Activated naive CD8-positive, alpha-beta T cell treated with anti-CD3 and anti-CD28 coated beads, Interleukin-2, amount 10 ng/mL, durations not matched to agents 7 days and 5 days (primary cell): Measurements from ENCODE around the gene SLC9A9. TPM values are rescaled to one million over a fixed set of nuclear protein-coding genes. Genes with fewer than 3 reads are reported as not detected.
A peak's percentile ranks its signal among the peaks of the same experiment; 100 is the strongest.

Experiments used
- ATAC-seq: fragments of 150-1000 bp; cut with Tn5 transposase; one replicate; pipeline ENCODE4 v1.10.0; 2021; ENCODE audit warnings: low read depth, moderate library complexity
- POLR2A ChIA-PET: fragments of 350-600 bp; sonication (Branson Sonifier 250); formaldehyde crosslinking; loops from one replicate; lab custom pipeline; 2021; ENCODE audit warnings: antibody characterized with exemption; lab: Charles Lee
- DNase-seq: peaks from one replicate; pipeline ENCODE4 v3.0.0; 2021
- H3K27ac Mint-ChIP-seq: one replicate; pipeline ENCODE4 v1.8.0; 2022; ENCODE audit warnings: mild to moderate bottlenecking, mixed read lengths
- H3K27me3 Mint-ChIP-seq: one replicate; pipeline ENCODE4 v1.8.0; 2022; ENCODE audit warnings: mild to moderate bottlenecking, moderate library complexity, mixed read lengths
- H3K36me3 Mint-ChIP-seq: one replicate; pipeline ENCODE4 v1.8.0; 2021; ENCODE audit warnings: mild to moderate bottlenecking, mixed read lengths
- H3K4me1 Mint-ChIP-seq: one replicate; pipeline ENCODE4 v1.8.0; 2021; ENCODE audit warnings: mixed read lengths
- H3K4me3 Mint-ChIP-seq: one replicate; pipeline ENCODE4 v1.8.0; 2022; ENCODE audit warnings: mild to moderate bottlenecking, moderate library complexity, mixed read lengths
- H3K9me3 Mint-ChIP-seq: one replicate; pipeline ENCODE4 v1.8.0; 2021; ENCODE audit warnings: mixed read lengths
- total RNA-seq, 2 experiments: library from RNA; stranded (reverse); gene quantifications; one replicate each; pipeline ENCODE4 v1.2.3, GENCODE V29; 2021

SLC9A9 gene
- total RNA-seq, 2 experiments from 2014 or later = 9.9 to 13.2 TPM

DNA sequence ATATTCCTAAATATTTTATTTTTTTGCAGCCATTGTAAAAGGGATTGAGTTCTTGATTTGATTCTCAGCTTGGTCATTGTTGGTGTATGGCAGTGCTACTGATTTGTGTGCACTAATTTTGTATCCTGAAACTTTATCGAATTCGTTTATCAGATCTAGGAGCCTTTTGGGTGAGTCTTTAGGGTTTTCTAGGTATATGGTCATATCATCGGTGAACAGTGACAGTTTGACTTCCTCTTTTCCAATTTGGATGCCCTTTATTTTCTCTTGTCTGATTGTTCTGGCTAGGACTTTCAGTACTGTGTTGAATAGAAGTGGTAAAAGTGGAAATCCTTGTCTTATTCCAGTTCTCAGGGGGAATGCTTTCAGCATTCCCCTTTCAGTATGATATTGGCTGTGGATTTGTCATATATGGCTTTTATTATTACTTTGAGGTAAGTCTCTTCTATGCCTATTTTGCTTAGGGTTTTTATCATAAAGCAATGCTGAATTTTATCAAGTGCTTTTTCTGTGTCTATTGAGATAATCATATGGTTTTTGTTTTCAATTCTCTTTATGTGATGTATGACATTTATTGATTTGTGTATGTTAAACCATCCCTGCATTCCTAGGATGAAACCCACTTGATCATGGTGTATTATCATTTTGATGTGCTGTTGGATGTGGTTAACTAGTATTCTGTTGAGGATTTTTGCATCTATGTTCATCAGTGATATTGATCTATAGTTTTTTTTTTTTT is 11.4 kb upstream of the SLC9A9 start:
- H3K4me3 Mint-ChIP-seq = no peak overlapping the region
- POLR2A ChIA-PET = no interaction called here

DNA sequence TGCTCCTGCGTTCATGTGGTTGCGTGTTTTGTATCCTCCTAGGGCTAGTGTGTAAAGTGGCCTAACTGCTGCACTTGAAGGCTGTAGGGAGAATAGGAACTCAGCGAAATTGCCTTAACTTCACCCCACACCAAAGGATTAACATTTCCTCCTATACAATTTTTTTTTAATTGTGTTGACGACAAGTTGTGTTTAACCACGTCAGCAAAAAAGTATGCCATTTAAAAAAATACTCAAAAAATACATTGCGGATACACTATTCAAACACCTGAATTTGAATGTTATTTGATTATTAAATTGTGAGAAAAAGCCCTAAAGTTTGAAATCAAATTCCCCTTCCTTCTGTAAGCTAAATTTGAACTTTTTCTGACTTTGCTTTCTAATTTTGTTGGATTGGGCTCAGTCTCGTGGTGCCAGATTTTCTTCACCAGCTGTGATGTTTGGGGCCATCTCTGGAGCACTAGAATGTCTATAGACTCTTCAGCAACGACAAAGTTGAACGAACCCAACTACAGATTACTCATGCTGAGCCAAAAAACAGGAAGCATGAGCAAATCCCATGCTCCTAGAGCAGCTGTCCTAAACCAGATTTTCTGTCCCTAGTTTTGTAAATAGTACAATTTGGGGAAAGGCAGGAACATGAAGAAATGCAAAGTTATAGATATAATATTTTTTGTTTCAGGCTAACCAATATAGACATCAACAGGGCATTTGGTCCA is 8.1 kb upstream of the SLC9A9 start:
- Mint-ChIP-seq H3K9me3 (peaks cover 6% of the 10 kb centered on the region), H3K36me3 (no peaks in the 10 kb centered on the region), H3K4me3 (no peak overlapping the region), H3K27ac (no peak overlapping the region), H3K27me3 (peaks cover 11% of the 10 kb centered on the region), H3K4me1 (peaks cover 8% of the 10 kb centered on the region)
- POLR2A ChIA-PET = no interaction called here
- ATAC-seq = no peak
- no peak for DNase-seq

More for the DNA sequence above, 11.4 kb upstream of the SLC9A9 start:
- Mint-ChIP-seq H3K4me1 (peaks cover 8% of the 10 kb centered on the region), H3K9me3 (peaks cover 6% of the 10 kb centered on the region), H3K36me3 (no peaks in the 10 kb centered on the region), H3K27me3 (peaks cover 11% of the 10 kb centered on the region), H3K27ac (no peak overlapping the region)
- ATAC-seq (no peak), DNase-seq (no peak)

DNA sequence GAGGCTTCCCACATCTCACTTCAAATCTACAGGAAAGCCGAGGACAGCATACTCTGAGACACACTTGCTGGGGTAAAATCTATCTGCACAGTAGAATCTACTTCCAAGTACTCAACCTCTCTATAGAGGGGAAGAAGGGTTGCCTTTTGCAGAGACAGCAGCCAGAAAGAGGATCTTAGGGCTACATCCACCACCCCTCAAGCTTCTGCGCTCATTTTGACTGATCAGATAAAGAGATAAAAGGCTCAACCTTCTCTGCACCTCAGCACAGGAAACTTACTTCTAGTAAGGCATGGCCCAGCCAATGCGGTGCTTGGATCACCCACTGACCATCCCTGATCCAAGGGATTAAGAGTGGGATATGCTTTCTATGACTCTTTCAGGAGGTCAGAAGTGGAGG is 6.9 kb upstream of the SLC9A9 start:
- Mint-ChIP-seq H3K36me3 (no peaks in the 10 kb centered on the region), H3K4me1 (peaks cover 8% of the 10 kb centered on the region), H3K4me3 (no peak overlapping the region), H3K27me3 (peaks cover 11% of the 10 kb centered on the region), H3K9me3 (no peaks in the 10 kb centered on the region), H3K27ac (no peak overlapping the region)
- no peak for DNase-seq
- POLR2A ChIA-PET = no interaction called here
- peak; percentile 88 for ATAC-seq

DNA sequence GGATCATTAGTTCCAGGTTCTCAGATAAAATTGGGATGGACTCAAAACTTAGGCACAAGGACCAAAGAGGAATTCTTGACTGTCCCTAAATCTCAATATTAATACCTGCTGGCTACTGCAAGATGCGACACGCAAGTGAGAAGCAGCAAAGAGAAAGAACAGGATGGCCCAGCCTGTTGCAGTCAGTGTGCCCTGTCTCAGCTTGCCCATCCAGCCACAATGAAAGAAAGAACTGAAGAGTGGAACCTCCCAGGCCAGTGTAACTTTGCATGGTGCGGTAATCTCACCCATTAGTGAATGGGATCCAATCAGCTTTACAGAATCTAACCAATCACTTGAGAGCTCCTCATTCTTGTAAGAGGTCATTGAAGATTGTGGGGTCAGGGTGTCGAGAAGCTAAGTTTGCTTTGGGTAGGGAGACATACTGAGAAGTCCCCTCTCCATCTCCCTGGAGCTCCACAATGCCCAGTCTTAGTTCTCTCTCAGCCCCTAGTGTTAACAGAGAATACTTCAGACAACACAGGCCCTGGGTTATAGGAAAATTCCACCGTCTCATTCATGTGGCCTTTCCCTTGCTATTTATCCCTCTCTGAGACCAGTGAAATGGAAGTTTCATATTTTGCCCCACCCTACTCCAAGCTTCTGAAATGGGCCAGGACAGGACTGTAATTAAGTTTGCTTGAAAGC is 3.2 kb upstream of the SLC9A9 start:
- H3K9me3 Mint-ChIP-seq = no peaks in the 10 kb centered on the region
- no peak for DNase-seq
- H3K4me1 Mint-ChIP-seq = peaks cover 28% of the 10 kb centered on the region
- POLR2A ChIA-PET = no interaction called here
- no peak overlapping the region for H3K27ac Mint-ChIP-seq
- H3K36me3 Mint-ChIP-seq = no peaks in the 10 kb centered on the region
- H3K27me3 Mint-ChIP-seq = no peaks in the 10 kb centered on the region
- H3K4me3 Mint-ChIP-seq = no peak overlapping the region
- ATAC-seq = no peak

DNA sequence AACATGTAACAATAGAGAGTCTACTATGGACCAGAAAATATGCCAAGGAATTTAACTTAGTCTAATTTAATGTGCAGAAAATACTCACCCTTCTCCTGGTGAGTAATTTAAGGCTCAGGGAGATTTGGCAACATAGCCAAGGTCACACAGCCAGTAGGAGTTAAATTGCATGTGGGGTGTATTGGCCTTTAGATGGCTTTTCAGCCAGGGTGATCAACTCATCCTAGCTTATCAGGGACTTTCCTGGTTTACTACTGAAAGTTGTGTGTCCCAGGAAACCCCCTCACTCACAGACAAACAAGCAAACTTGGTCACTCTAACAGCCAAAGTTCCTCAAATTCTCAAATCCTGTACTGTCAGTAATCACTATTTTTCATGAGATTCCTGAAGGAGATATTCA is 2.6 kb upstream of the SLC9A9 start:
- Mint-ChIP-seq H3K4me1 (peaks cover 28% of the 10 kb centered on the region), H3K27me3 (no peaks in the 10 kb centered on the region), H3K36me3 (no peaks in the 10 kb centered on the region), H3K4me3 (no peak overlapping the region), H3K9me3 (no peaks in the 10 kb centered on the region), H3K27ac (no peak overlapping the region)
- DNase-seq (no peak), ATAC-seq (no peak)
- POLR2A ChIA-PET = interaction anchor here (1.7 kb wide), 1 partner anchor 121 kb away, joined by 9 read pairs; the partner anchor contains the start of gene DIPK2A

DNA sequence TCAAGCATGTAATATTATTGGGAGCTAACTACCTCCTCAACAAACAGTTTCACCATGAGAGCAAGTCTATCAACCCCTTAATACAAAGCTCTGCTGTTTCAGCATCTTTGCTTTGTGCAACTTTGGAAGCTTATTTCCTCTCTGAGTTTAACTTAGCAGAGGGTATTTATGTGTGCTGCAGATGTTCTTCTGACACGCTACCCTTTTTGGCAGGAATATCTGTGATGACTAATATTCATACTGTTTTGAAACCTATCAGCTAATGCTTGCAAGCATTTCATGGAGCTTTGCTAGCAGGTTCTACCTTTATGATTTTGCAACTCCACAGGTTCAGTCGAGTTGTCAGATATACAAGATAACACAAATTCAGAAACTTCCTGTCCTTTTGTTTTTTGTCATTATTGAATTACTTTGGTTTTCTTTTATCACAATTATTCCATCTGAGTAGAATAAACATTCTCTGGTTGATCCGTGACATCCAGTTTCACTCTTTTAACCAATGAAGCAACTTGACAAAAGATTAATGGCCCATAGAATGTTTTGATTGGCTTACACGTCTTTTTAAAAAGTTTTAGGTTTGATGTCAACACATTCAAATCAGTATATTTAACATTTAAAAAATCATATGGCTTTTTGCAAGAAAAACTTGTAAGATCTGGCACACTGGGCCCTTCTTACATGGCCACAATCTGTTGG is 1.7 kb upstream of the SLC9A9 start:
- POLR2A ChIA-PET = interaction anchor here (1.7 kb wide), 1 partner anchor 122 kb away, joined by 9 read pairs; the partner anchor contains the start of gene DIPK2A
- DNase-seq (no peak), ATAC-seq (no peak)
- no peaks in the 10 kb centered on the region for H3K36me3 Mint-ChIP-seq
- peaks cover 24% of the 10 kb centered on the region for H3K4me1 Mint-ChIP-seq
- no peak overlapping the region for H3K27ac Mint-ChIP-seq
- peaks cover 3% of the 10 kb centered on the region for H3K27me3 Mint-ChIP-seq
- H3K9me3 Mint-ChIP-seq = no peaks in the 10 kb centered on the region
- H3K4me3 Mint-ChIP-seq = no peak overlapping the region

DNA sequence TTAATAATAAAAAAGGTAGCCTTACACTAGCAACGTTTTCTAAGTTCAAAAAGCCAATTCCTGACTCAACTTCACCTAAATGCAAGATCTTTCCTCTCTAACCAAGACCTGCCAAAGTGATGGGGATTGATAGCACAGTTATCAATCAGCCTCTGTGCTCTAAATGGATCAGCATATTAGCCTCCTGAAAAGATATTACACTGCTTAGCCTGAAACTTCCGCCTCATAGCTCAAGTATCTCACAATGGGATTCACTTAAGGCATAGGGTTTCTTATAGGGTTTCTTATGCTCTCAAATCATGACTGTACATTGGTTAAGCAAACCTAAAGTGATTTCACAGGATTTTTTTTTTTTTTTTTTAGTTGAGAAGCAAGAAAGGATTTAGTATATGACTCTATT is 436 bp upstream of the SLC9A9 start:
- POLR2A ChIA-PET = interaction anchor here (1.4 to 1.7 kb wide), 3 partner anchors 25 to 123 kb away, joined by 3 to 14 read pairs (median 11); partner anchors contain the start of gene DIPK2A
- Mint-ChIP-seq H3K27ac (peak overlapping the region; percentile 90), H3K9me3 (no peaks in the 10 kb centered on the region), H3K36me3 (no peaks in the 10 kb centered on the region), H3K27me3 (peaks cover 3% of the 10 kb centered on the region), H3K4me3 (peak overlapping the region; percentile 89), H3K4me1 (peaks cover 21% of the 10 kb centered on the region)
- ATAC-seq (no peak), DNase-seq (no peak)

DNA sequence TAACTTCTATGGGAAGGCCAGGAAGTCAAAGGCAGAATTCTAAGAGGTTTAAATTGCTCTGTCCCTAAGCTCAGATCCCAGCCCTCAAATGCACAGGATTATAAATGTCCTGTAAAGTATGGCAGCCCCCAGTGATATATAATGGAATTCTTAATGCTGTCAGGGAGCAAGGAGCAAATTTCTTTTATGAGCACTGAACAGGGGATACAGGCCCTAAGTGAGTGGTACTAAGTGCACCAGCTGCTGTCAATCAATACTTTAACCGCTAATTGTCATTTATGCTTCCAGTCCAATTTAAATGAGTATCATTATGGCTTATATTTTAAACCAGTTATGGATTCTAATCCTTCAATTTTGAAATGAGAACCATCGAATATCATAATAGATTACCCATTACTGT is 4.7 kb downstream of the SLC9A9 start:
- no peak for ATAC-seq

DNA sequence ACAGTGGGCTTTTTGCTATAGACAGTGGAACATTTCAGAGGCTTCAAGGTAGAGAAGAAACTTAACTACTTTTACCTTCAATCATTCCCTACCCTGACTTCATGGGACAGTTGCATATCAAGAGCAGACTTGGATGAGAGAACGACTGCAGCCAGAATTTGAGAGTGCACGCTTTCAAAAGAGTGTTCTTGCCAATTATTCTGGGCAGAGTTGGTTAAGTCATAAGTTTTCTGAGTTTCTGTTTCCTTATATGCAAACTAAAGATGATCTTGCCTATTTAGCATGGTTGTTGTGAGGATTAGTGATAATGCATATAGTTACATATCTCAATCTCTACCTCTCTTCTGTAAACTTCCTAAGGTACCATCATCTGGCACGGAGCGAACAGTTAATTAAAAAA is 7.6 kb downstream of the SLC9A9 start:
- POLR2A ChIA-PET = no interaction called here
- ATAC-seq = no peak

More for the DNA sequence above, 4.7 kb downstream of the SLC9A9 start:
- POLR2A ChIA-PET = no interaction called here
- H3K27ac Mint-ChIP-seq = no peak overlapping the region
- H3K4me1 Mint-ChIP-seq = peaks cover 11% of the 10 kb centered on the region
- H3K4me3 Mint-ChIP-seq = no peak overlapping the region
- H3K9me3 Mint-ChIP-seq = no peaks in the 10 kb centered on the region
- H3K27me3 Mint-ChIP-seq = peaks cover 3% of the 10 kb centered on the region
- DNase-seq = no peak
- H3K36me3 Mint-ChIP-seq = no peaks in the 10 kb centered on the region

DNA sequence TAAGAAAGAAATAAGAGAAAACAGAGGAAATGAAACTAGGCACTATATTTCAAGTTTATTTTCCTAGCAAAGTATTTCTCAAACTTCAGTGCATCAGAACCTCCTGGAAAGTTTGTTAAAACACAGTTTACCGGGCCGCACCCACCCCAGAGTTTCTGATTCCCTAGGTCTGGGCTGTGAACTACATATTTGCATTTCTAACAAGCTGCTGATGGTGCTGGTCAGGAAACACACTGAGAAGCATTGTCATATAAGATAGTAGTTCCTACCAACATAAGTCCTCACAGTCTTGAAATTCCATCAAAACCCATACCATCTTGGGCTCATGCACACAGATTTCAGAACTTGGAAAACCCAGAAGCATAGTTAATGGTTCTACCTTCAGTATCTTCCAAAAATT is 8.3 kb downstream of the SLC9A9 start:
- H3K9me3 Mint-ChIP-seq = no peaks in the 10 kb centered on the region
- DNase-seq (no peak), ATAC-seq (no peak)
- POLR2A ChIA-PET = no interaction called here
- peaks cover 4% of the 10 kb centered on the region for H3K36me3 Mint-ChIP-seq
- no peaks in the 10 kb centered on the region for H3K27me3 Mint-ChIP-seq
- peaks cover 3% of the 10 kb centered on the region for H3K4me1 Mint-ChIP-seq
- H3K27ac Mint-ChIP-seq = no peak overlapping the region
- H3K4me3 Mint-ChIP-seq = no peak overlapping the region

More for the DNA sequence above, 7.6 kb downstream of the SLC9A9 start:
- Mint-ChIP-seq H3K27me3 (peaks cover 3% of the 10 kb centered on the region), H3K27ac (no peak overlapping the region), H3K4me1 (peaks cover 3% of the 10 kb centered on the region), H3K36me3 (peaks cover 2% of the 10 kb centered on the region), H3K9me3 (no peaks in the 10 kb centered on the region), H3K4me3 (no peak overlapping the region)
- DNase-seq = no peak

DNA sequence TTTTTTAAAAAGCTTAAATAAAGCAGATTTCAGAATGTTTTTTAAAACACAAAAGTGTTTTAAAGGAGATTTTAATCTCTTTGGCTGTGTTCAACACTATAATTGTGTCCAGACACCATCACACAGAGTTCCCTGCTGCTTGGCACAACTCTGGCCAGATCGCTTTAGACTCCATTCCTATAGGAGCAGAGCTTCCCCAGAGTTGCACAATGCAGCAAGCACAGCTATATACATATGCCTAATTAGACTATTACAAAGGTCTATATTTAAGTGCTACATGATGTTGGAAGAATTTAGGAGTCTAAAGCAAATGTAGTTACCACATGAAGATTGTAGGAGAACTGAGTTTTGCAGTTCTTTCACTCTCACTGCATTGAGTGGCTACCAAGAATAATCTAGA is 11.2 kb downstream of the SLC9A9 start:
- Mint-ChIP-seq H3K27me3 (no peaks in the 10 kb centered on the region), H3K27ac (no peak overlapping the region), H3K36me3 (peaks cover 5% of the 10 kb centered on the region), H3K9me3 (no peaks in the 10 kb centered on the region), H3K4me3 (no peak overlapping the region), H3K4me1 (peaks cover 5% of the 10 kb centered on the region)
- ATAC-seq (no peak), DNase-seq (no peak)
- POLR2A ChIA-PET = no interaction called here

DNA sequence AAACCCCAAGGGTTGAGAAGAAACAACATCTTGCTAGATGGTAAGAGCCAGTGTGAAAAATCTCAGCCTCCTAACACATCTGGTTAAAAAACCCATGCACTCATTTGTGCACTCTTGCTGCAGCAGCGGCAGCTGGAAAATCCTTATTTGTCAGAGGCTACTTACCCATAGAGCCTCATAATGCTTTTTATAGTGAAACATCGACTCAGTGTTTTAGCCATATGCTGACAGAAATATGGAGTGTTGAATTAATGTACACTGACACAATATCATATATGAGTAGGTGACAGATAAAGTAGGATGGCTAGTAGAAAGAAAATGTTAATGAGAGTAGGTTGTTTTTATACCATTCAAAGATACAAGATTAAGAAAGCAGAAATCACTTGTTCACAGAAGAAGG is 13.0 kb downstream of the SLC9A9 start:
- ATAC-seq = no peak
- H3K4me3 Mint-ChIP-seq = no peak overlapping the region
- DNase-seq = no peak
- POLR2A ChIA-PET = no interaction called here
- H3K36me3 Mint-ChIP-seq = peaks cover 5% of the 10 kb centered on the region
- H3K9me3 Mint-ChIP-seq = no peaks in the 10 kb centered on the region
- H3K27me3 Mint-ChIP-seq = no peaks in the 10 kb centered on the region
- H3K4me1 Mint-ChIP-seq = peaks cover 11% of the 10 kb centered on the region
- no peak overlapping the region for H3K27ac Mint-ChIP-seq

DNA sequence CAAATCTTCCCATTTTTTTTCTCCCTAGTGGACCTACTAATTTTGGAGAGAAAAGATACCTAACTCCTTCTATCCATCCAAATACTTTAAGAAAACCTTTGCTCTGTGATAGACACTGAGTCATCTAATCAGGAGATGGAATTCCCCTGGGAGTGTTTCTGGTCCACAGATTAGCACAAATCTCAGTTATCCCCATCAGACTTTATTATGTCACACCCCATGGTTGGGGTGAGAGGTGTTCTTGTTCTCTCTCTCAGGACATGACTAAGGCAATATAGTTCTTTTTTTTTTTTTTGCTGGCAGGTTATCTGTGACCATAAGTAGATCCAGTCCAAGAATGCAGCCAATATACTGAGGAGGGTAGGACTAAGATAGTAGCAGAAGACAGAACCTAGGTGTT is 15.8 kb downstream of the SLC9A9 start:
- no peaks in the 10 kb centered on the region for H3K27me3 Mint-ChIP-seq
- POLR2A ChIA-PET = no interaction called here
- DNase-seq = no peak
- peaks cover 1% of the 10 kb centered on the region for H3K9me3 Mint-ChIP-seq
- H3K4me3 Mint-ChIP-seq = no peak overlapping the region
- peaks cover 9% of the 10 kb centered on the region for H3K4me1 Mint-ChIP-seq
- peaks cover 7% of the 10 kb centered on the region for H3K36me3 Mint-ChIP-seq
- H3K27ac Mint-ChIP-seq = no peak overlapping the region
- ATAC-seq = no peak
